SW480 (cell line): ENCODE data around the gene TACO1.
A peak's percentile ranks its signal among the peaks of the same experiment; 100 is the strongest.

Experiments
- DNase-seq: peaks from one replicate; pipeline ENCODE4 v3.0.0-alpha.2; 2016; ENCODE audit warnings: low spot score

Gene TACO1

DNA sequence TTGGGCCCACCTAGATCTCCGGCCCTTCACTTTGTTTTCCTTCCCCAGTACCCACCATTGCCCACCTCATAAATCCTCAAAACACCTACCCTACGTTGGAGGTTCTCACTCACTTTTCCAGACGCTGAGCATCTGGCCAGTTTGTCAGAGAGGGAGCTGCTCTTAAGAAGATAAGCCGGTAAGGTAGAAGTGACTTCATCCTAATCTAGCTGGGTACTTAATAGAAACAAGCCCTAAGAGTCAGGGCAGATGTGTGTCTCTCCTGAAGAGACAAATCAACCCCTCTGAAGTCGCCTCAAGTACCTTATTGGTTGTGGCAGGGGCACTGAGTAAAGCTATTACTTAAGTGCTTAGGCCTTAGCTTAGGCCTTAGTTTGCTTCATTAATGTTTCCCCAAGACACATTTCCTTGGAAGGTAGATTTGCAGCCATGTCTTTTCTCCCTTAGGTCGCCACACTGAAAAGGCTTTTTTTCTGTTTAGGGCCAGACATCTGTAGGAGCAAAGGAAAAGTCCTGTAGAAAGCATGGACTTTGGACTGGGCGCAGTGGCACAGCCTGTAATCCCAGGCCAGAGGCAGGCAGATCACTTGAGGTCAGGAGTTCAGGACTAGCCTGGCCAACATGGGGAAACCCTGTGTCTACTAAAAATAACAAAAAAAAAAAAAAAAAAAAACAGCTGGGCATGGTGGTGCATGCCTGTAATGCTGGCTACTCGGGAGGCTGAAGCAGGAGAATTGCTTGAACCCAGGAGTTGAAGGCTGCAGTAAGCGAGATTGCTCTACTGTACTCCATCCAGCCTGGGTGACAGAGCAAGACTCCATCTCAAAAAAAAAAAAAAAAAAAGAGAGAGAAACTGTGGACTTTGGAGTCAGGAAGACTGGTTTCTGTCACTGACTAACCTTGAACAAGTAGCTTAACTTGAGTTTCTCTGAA is 1.0 kb downstream of the TACO1 start:
- DNase-seq, result no peak

DNA sequence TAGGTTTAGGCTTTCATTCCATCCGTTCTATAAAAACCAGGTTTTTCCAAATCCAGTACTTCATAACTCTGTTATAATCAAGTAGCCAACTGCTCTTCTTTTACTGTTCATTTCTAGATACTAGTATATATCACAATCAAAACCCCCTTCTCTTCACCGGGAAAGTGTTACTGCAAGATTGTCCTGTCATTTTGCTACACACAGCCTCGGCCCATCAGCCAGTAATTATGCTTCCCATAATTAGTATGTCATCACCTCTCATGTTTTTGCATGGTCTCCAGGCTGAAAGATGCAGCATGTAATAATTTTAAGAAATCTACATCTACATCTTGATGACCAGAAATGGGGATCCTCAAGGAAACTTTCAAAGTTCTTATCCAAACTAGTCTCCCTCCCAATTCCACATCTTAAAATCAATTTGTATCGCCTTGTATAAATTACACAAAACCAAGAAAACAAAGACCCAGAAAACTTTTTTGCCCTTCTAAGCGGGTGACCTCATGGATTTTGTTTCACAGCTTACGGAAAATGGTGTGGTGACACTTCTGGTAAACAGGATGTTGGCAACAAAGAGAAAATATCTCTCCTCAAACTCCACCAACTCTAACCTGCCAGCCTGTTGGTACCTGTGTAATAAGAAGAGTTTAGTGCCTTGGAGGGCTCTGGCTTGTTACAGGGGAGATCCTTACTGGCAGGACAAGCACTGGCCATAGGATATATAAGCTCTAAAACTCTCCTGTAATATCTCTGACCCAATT is 9.3 kb downstream of the TACO1 start:
- no peak for DNase-seq

DNA sequence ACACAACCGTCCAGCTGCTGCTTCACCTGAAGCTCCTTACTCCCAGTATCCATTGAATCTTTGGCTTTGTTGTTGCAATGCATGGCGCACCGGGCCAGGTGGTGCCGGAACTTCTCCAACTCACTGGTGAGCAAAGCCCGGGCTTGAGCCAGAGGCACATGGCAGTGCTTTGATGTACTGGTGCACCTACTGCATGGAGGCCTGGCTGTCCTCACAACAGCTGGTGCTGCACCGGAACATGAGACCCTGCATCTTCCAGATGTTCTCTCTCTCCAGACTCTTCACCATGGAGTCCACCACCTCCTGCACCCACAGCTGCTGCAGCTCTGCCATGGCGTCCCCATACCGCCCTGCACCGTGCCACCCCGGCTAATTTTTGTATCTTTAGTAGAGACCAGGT is 10.2 kb downstream of the TACO1 start:
- no peak for DNase-seq

DNA sequence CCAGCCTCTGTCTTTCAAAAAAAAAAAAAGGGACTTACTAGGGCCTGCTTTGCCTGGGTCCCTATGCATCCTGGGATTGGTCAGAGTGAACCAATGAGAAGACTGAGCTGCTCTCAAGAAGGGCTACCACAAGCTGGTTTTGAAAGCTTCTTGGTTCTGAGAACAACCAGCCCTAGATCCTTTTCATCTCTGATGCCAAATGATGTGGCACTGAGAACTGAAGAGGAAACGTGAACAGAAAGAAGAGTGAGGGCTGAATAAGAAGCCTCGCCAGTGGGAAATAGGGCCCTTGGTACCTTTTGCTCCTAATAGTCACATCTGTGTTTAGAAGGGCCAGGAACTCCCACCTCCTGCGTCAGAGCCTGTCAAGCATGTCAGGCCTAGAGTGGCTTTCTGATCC is 10.7 kb downstream of the TACO1 start:
- DNase-seq, result no peak

DNA sequence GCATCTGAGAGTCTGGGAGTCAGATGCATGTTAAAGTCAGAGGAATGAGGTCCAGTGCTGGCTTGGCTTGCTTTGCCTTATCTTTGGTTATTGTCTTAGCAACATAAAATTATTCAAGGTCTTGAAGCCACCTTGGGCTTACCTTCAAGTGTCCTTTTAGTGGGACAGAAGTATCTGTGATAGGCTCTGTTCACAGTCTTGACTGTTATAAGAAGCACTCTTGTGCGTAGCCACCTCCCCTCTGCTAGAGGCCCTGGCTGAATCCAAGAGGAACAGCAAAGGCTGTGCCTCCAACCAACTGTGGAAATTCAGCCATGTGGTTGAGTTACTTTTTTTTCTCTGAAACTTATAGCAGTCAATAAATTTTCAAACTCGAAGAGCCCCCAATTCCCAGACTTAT is 13.0 kb downstream of the TACO1 start:
- no peak for DNase-seq

DNA sequence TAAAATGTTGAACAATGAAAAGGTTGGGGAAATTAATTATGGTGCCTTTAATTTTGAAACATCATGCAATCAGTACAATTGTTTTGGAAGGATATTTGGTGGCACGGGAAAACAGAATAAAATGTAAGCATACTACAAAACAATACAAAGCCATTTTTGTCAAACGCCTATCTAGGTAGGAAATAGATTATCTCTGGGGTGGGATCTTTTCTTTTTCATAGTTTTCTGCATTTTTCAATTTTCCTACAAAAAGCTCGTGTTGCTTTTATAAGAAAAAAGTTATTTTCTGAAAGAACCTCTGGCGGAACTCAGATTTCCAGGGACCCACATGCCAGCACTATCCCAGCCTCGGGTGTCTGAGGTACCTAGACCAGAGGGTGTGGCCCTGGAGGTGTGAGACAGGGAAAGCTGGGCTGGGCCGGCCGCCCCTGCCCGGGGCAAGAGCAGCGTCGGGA is 20.6 kb downstream of the TACO1 start:
- DNase-seq, result peak; percentile 69

DNA sequence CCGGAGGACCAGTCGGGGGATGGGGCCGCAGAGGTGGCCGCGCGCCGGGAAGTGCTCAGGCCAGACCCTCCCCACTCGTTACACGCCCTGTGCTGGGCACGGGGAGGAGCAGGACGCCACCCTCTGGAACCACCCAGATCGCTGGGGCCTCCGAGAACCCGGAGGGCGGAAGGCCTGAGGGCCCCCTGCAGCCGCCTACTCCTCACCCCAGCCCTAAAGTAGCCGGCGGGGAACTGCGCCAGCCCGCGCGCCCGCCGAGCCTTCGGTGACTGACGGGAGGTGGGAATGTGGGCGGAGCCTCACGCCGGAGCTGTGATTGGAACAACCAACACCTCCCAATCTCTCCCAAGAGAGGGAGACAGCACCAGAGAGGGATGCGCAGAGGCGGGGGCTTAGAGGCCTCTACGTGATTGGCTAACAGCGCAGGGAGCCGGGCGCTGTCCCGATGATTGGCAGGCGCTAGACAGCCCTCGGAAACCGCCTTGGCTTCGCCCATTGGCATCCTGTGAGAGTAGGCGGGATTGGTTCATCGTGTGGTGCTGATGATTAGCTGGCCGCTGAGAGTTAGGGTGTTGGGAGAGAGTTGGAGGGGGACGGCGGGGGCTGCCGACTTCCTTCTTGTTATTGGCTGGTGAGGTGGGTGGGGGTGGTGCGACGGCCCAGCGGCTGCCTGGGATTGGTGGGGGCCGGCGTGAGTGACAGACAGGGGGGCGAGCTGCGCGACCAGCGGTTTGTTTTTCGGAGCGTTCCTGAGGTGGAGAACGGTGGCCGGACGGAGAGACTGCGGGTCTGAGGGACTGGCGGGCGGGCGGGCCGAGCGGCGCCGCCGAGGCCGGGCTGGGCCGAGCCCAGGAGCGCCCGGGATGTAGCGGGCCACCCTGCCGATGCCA is 21.2 kb downstream of the TACO1 start, which contains the start of gene MAP3K3:
MAP3K3 (plus strand) TSS at position 734 of the 890 bp plus-strand sequence. CDS start 343 bp downstream, outside the sequence.
- DNase-seq, result peak; percentile 100

DNA sequence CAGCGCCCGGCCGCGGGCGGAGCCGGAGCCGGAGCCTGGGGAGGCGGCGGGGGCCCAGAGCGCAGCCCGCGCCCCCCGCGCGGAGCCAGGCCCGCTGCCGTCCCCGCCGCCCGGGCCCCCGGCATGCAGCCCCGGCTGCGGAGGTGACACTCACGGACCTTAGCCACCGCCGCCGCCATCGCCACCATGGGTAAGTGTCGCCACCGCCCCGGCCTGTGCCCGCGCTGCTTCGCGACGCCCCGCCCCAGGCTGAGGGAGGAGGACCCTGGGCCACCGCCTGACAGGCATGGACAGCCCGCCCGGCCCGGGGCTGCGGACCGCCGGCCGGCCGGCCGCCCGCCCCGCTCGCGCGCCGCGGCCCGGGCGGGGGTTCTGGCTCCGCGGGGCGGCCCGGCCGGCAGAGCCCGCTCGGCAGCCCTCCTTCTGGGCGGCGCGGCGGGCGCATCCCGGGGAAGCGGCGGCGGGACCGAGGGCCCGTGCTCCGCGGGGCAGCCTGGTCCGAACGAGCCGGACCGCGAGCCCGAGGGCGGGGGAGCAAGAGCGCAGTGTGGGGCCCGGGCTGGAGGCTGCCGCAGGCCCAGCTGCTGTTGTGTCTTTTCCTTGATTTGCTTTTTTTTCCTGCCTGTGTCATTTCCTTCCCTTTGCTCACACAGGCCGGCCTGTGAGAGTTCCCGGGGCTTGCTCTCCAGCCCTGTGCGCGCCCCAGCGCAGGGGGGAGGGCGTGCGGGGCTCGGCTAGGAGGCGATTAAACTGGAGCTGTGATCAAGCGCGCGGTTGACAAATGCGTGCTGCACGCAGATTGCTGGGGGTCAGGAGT is 22.1 kb downstream of the TACO1 start:
- DNase-seq, result peak; percentile 67

DNA sequence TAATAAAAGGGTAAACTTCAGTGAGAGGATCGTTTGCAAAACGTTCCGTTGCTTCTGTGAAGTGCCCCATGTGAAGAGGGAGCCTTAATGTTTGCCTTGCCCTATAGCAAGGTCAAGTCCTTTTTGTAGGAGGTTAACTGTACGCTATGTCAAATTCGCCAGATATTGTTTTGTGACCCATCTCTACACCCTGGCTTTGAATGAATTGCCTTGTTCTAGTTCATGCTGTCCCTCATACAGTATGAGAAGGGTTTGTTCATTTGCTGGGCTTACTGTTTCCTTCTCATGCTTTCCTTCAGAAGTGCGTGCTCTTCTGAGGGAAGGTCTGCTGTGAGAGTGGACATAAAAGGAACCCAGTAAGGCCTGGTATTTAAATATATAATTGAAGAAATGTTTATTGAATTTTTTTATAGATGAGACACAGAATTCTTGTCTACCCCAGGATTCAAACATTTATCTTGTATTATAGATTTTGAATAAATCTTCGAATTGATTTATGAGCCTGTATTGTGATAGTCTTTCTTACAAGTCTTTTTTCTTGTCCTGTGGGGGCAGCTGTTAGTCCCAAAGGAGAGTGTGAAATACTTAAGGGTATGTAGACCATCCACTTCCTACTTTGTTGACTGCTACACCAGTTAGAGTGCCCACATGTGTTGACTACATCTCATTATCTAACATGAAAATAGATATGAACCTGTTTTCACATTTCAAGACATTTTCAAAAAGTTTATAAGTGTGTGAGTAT is 23.3 kb downstream of the TACO1 start:
- no peak for DNase-seq

DNA sequence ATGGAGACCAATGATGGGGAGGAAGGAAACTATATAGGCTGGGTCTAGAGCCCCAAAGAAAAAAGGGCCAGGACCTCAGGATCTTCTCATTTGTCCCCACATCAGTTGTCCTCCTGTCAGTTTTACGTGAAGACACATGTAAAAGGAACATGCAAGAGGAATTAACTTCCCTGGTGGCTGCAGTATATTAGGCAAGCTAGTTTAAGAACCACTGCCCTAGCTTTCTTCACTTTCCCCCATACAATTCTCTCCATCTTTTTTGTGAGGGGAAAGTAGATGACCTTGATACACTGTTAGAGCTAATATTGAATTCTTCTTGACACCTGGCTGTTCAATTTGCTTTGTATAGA is 23.8 kb downstream of the TACO1 start:
- no peak for DNase-seq

DNA sequence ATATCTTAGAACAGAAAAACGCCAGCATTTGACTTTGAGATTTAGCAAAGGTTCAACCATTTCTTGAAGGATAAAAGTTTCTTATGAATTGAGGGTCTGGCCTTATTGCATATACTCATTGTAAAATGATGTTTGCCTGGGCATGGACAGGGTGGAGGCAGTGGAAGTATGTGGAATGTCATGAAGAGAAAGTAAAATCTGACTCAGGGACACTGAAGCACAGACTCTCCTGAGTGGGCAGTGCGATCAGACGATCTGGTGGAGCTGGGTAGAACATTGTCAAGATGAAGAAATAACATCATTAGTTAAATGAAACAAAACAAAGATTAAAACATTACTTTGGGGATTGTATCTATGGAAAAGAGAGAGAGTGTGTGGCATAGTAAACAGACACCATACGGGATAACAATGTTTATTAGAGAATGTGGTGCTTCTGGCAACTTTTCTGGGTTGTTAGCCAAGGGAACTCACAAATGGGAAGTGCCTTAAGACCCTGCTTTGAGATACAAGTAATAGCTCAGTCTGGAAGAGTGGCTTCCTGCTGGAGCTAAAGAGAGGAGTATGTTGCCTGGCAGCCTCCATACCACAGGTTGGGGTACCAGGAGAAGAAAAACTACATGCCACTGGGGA is 26.0 kb downstream of the TACO1 start:
- DNase-seq, result no peak

DNA sequence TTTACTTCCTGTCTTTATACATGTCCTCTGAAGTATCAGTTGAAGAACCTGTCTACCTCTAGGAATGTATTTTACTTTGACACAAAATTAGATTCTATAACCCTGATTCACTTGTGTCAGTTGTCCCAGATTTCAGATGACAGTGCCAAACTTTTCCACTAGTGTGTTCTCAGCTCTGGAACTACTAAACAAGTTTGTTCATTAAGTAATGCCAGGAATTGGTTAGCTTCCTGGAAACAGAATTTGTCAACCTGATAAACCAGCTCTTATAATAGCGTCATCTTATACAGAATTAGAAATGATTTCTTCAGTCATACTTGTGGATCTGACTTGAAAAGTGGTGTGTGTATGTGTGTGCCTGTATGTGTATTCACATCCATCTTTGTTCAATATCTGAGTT is 28.9 kb downstream of the TACO1 start:
- DNase-seq, result no peak

DNA sequence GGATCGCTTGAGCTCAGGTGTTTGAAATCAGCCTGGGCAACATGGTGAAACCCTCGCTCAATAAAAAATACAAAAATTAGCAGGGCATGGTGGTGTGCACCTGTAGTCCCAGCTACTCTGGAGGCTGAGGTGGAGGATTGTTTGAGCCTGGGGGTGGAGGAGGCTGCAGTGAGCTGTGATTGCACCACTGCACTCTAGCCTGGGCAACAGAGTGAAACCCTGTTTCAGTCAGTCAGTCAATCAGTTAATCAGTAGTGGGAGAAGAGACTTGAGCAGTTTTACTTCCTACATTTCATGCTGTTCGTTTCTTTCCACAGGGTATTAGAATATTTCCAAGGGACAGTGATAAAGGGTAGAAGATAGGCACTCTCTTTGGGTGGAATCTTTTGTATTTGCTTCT is 30.4 kb downstream of the TACO1 start:
- no peak for DNase-seq

DNA sequence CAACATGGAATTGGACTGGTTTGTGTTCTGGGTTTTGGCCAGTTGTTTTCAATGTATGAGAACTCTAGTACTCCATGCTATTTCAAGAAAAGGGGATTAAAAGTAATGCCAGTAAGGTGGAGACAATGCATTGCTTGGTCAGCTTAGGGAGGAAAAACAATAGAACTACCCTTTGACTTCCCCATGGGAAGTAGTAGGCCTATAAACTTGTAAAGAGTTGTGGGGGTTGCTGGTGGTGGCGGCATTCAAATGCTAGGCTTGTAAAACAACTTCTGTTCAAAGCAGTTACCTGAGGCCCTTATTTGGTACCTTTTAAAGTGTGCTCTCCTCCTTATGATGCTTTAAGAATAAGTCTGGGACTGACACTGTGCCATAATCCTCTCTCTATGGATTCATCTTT is 30.9 kb downstream of the TACO1 start:
- no peak for DNase-seq

DNA sequence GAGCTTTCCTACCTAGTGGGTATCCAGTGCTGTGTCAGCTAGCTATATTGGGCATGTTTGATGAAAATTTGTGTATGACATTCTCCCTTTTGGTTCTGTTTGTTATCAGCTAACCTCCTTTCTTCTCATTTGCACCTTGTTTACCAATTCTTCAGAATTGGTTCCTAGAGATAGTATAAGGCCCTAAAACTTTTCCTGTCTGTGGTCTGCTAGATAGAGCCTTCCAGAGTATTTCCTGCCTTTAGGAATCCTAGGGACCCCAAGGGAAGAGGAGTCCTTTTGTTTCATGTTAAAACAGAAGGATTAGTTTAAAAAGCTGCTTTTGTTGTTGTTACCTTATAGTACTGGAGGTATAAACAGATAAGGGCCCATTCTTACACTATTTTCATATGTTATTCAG is 33.0 kb downstream of the TACO1 start:
- DNase-seq, result no peak

DNA sequence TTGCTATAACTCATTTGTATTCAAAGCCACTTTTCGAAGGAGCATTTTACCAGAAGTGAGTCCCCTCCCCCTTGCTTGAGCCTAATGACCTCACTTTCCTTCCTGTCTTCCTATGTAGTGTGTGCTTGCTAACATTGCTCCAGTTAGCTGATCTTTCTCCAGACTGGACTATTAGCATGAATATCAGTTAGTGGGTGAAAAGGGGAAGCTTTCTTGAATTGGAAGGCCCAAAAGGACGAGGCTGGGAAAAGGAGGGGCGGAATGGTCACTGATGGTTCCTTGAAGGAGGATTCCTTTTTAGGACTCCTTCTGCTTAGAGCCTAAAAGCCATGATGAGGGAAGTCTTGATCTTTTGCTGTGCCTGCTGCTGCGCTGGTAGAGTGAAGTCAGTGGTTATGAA is 33.5 kb downstream of the TACO1 start:
- no peak for DNase-seq

DNA sequence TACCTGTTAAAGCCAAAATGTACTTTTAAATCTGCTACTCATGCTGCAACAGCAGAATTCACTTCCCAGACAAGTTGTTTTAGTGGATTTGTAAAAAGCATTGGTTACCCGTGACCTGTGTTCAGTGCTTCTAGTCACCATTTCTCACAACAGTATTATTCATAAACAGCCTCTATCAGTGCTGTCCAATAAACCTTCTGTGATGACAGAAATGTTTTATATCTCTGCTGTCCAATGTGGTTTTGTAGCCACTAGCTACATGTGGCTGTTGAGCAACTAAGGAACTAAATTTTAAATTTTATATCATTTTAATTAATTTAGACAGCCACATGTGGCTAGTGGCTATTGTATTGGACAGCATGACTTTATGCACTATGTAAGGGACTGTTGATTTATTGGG is 34.1 kb downstream of the TACO1 start:
- no peak for DNase-seq

DNA sequence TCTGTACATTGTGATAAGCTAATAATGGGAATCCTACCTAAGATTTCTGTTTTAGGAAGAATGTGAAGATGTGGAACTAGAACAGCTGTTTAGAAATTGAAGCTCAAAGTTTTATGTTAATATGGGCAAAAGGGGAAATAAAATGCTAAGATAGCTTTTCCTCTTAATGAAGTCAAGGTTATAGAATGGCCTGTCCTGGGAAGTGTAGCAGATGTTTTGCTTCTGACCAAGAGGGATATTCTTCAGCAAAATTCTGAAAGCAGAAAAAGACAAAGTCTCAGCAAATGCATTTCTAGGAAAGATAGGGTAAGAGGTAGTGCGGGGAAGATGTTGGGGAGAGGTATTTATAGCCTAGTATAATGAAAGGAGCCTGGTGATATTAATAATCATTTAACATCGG is 34.6 kb downstream of the TACO1 start:
- no peak for DNase-seq

DNA sequence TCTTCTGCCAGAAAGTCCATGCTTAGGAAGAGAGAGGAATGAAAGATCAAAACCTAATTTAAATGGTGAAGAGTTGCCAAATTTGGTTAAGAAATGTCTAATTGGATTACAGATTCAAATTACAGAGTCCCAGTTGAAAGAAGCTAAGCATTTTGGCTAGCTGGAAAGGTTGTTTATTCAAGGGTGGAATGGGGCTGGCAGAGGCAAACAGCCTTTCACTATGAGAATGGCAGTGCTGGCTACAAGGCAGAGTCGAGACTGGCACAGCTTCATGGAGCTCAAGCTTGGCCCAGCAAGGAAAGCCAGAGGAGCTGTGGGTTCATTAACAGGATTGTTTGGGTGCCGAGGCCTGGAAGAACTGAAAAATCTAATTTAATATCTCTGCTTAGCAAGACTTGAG is 35.1 kb downstream of the TACO1 start:
- no peak for DNase-seq

DNA sequence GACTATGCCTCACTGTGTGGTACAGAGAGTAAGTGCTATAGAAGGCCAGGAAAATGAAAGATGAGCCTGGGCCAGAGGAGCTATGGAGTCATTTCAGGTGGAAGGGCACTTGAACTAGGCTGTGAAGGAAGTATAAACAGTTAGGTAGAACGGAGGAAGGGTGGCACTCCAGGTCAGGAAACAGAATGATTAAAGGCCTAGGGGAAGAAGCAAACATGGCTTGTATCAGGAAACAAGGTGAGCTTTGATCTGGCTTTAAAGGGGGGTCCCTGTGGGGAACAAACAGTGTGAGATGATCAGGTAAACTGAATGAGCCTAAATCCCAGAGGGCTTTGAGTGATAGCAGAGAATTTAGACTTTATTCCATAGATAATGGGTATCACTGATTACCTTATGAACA is 38.4 kb downstream of the TACO1 start:
- DNase-seq, result no peak
